Keratinocyte (primary cell): ENCODE data around the gene MED16. TPM values are rescaled to one million over a fixed set of nuclear protein-coding genes. Genes with fewer than 3 reads are reported as not detected.

Experiments
- DNase-seq: peaks from one replicate; pipeline ENCODE4 v3.0.0-alpha.2; 2011; ENCODE audit warnings: low read depth, missing footprints, low spot score
- FAIRE-seq: peaks from 2 replicates; lab custom pipeline; 2011; peaks lifted over from hg19 to GRCh38; lab: Jason Lieb, UNC
- H2AFZ ChIP-seq: 2 replicates; pipeline ENCODE4 v1.6.0; 2012; ENCODE audit warnings: low read length, control low read depth, inconsistent platforms; ENCODE audit not compliant: control insufficient read depth
- H3K27ac ChIP-seq: 2 replicates; pipeline ENCODE4 v1.5.1; 2011; ENCODE audit warnings: low read length; ENCODE audit not compliant: control insufficient read depth, insufficient read depth
- H3K27me3 ChIP-seq: 3 replicates; pipeline ENCODE4 v1.6.0; 2011; ENCODE audit warnings: low read length; ENCODE audit not compliant: control insufficient read depth, insufficient read depth; ENCODE audit errors: extremely low read depth
- H3K36me3 ChIP-seq, 2 experiments: 2 replicates in 1 of 2; 3 replicates in 1 of 2; pipeline ENCODE4 v1.5.1; 2011; ENCODE audit warnings: low read length in 2 of 2, mild to moderate bottlenecking in 1 of 2; ENCODE audit not compliant: control insufficient read depth in 2 of 2, insufficient read depth in 2 of 2; ENCODE audit errors: extremely low read depth in 1 of 2
- H3K4me1 ChIP-seq: 3 replicates; pipeline ENCODE4 v1.5.1; 2011; ENCODE audit warnings: low read length; ENCODE audit not compliant: control insufficient read depth, insufficient read depth; ENCODE audit errors: extremely low read depth
- H3K4me2 ChIP-seq: 3 replicates; pipeline ENCODE4 v1.6.0; 2011; ENCODE audit warnings: low read depth, low read length; ENCODE audit not compliant: control insufficient read depth, insufficient read depth; ENCODE audit errors: extremely low read depth
- H3K4me3 ChIP-seq, 3 experiments: fragments of 200-600 bp in 1 of 3; sonication (generic) in 1 of 3; 2 replicates in 2 of 3; 3 replicates in 1 of 3; pipeline ENCODE4 v1.5.1; 2011 to 2016; ENCODE audit warnings: low read length in 3 of 3, mild to moderate bottlenecking in 3 of 3, control low read depth in 2 of 3, inconsistent platforms in 1 of 3, low read depth in 1 of 3, mixed read lengths in 1 of 3, mixed run types in 1 of 3, moderate library complexity in 1 of 3; ENCODE audit not compliant: control insufficient read depth in 2 of 3, insufficient read depth in 2 of 3; ENCODE audit errors: extremely low read depth in 1 of 3
- H3K79me2 ChIP-seq: 2 replicates; pipeline ENCODE4 v1.6.0; 2012; ENCODE audit warnings: low read length; ENCODE audit not compliant: control insufficient read depth, insufficient read depth
- H3K9ac ChIP-seq: 3 replicates; pipeline ENCODE4 v1.6.0; 2011; ENCODE audit warnings: low read length; ENCODE audit not compliant: control insufficient read depth, insufficient read depth; ENCODE audit errors: extremely low read depth
- H3K9me1 ChIP-seq: 3 replicates; pipeline ENCODE4 v1.6.0; 2011; ENCODE audit warnings: low read length; ENCODE audit not compliant: control insufficient read depth, insufficient read depth; ENCODE audit errors: extremely low read depth
- H3K9me3 ChIP-seq: 2 replicates; pipeline ENCODE4 v1.5.1; 2012; ENCODE audit warnings: low read depth, low read length; ENCODE audit not compliant: control insufficient read depth
- H4K20me1 ChIP-seq: 3 replicates; pipeline ENCODE4 v1.6.0; 2011; ENCODE audit warnings: low read length; ENCODE audit not compliant: control insufficient read depth, insufficient read depth; ENCODE audit errors: extremely low read depth
- CTCF ChIP-seq, 3 experiments: IDR thresholded peaks in 1 of 3; conservative IDR thresholded peaks in 1 of 3; optimal IDR thresholded peaks in 1 of 3; 2 replicates in 2 of 3; 3 replicates in 1 of 3; pipeline versions ENCODE3 to v1.5.1; 2011; ENCODE audit warnings: low read length in 3 of 3, mild to moderate bottlenecking in 3 of 3, moderate library complexity in 2 of 3, control low read depth in 1 of 3, inconsistent platforms in 1 of 3; ENCODE audit not compliant: insufficient read depth in 2 of 3; ENCODE audit errors: extremely low read depth in 1 of 3
- EZH2 ChIP-seq: IDR thresholded peaks from one replicate; pipeline ENCODE4 v1.6.1; 2012; ENCODE audit warnings: inconsistent platforms, mild to moderate bottlenecking, low read length, moderate library complexity
- dilution Hi-C: fragments of 300-500 bp; cut with MboI; formaldehyde crosslinking; loops from one replicate; pipeline ENCODE4 v1.7.0; 2020; ENCODE audit warnings: low sequenced_read_pairs; ENCODE audit not compliant: extremely low pct_ligation_motif_present
- polyA plus RNA-seq, 5 experiments: library from polyadenylated mRNA; depleted of rRNA in 3 of 5; stranded (reverse) in 3 of 5; stranded (forward) in 1 of 5; unstranded in 1 of 5; fragments of >200 nt; gene quantifications; 1 replicate in 1 of 5; 2 replicates in 3 of 5; 3 replicates in 1 of 5; pipeline versions ENCODE4 v1.2.1 to v1.2.3, GENCODE V29; 2011 to 2012; ENCODE audit warnings: missing spikeins in 2 of 5, low read depth in 1 of 5, low replicate concordance in 1 of 5

Gene MED16
- polyA plus RNA-seq, 1 donor (not counting 4 experiments of a cell fraction or from before 2014, with no cell fraction given): 9.7 TPM

GRCh38 chr19:823565-824121 lies 69.3 kb downstream of the MED16 start:
- Histone ChIP-seq H3K9ac (no peak overlapping the region), H4K20me1 (no peaks in the 10 kb centered on the region), H3K9me3 (no peaks in the 10 kb centered on the region), H3K27me3 (peaks cover 4% of the 10 kb centered on the region), H3K79me2 (no peaks in the 10 kb centered on the region), H2AFZ (no peak overlapping the region), H3K36me3 (no peaks in the 10 kb centered on the region), H3K4me2 (no peak overlapping the region), H3K9me1 (no peaks in the 10 kb centered on the region), H3K27ac (no peak overlapping the region), H3K4me1 (no peaks in the 10 kb centered on the region), H3K4me3 (no peak overlapping the region)
- dilution Hi-C loops: no loop called here
- DNase-seq (no peak), FAIRE-seq (no peak)
- TF ChIP-seq EZH2 (no peak), CTCF (optimal IDR thresholded peaks at IDR 0.05 in 1 of 3, IDR thresholded peaks at IDR 0.05 in 1 of 3, conservative IDR thresholded peaks at IDR 0.05 in 1 of 3; ENCODE audit: extremely low read depth in 1 of 3, insufficient read depth in 2 of 3, low read length in 3 of 3) (no peak)

- H3K4me1 ChIP-seq: no peaks in the 10 kb centered on the region
- H3K4me3 ChIP-seq: no peak within 1 kb of the TSS
- no peak within 1 kb of the TSS for H3K4me2 ChIP-seq
- dilution Hi-C loops: no loop called here
- H3K9ac ChIP-seq: no peak within 1 kb of the TSS
- FAIRE-seq: no peak
- H3K79me2 ChIP-seq: no peaks in the 10 kb centered on the region
- DNase-seq: no peak
- no peaks in the 10 kb centered on the region for H3K9me3 ChIP-seq
- TF ChIP-seq EZH2 (no peak), CTCF (optimal IDR thresholded peaks at IDR 0.05 in 1 of 3, IDR thresholded peaks at IDR 0.05 in 1 of 3, conservative IDR thresholded peaks at IDR 0.05 in 1 of 3; ENCODE audit: extremely low read depth in 1 of 3, insufficient read depth in 2 of 3, low read length in 3 of 3) (no peak)
- no peak within 1 kb of the TSS for H3K27ac ChIP-seq
- no peak within 1 kb of the TSS for H2AFZ ChIP-seq
- no peaks in the 10 kb centered on the region for H3K36me3 ChIP-seq
- H3K9me1 ChIP-seq: no peaks in the 10 kb centered on the region
- H3K27me3 ChIP-seq: peaks cover 4% of the 10 kb centered on the region
- no peaks in the 10 kb centered on the region for H4K20me1 ChIP-seq
Observed at GRCh38 chr19:821825-822503, 71.0 kb downstream of the MED16 start, which contains the start of gene PLPPR3. TSS of gene PLPPR3 (minus strand) at chr19:821955. CDS start at chr19:821559, 396 bp downstream.
